ENCODE results near the gene FUBP1. TPM values are rescaled to one million over a fixed set of nuclear protein-coding genes. Genes with fewer than 3 reads are reported as not detected.

The FUBP1 gene
- total and polyA plus RNA-seq, 2 of the 8 experiments (the other 6 are each of a cell fraction or from before 2014, with no cell fraction given) = 184 to 201 TPM

DNA sequence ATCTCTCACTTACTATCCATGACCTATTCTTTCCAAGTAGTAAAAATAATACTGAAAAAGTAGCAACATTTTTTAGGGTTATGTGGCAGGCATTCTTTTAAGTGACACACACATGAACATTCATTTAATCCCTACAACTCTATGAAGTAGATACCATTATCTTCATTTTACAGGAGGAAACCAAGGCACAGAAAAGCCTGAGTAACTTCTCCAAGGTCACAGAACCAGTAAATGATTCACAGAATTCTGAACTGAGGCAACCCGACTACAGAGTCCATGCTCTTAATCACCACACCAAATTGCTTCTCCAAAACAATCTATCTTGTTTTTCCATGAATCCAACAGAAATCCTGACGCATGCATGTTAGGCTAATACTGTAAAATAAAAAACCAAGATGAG, 17.5 kb downstream of the FUBP1 start:
- H4K91ac ChIP-seq (replicated peaks; ENCODE audit: insufficient read length, low read length) = no peak overlapping the region
- no peaks in the 10 kb centered on the region for H3K23me2 ChIP-seq (ENCODE audit: low read depth, low read length)
- H2BK12ac ChIP-seq (ENCODE audit: low read depth, low read length) = no peak overlapping the region
- H3K56ac ChIP-seq (replicated peaks; ENCODE audit: insufficient read length, low read depth, low read length) = no peak overlapping the region
- H3K27me3 ChIP-seq (replicated peaks in 1 of 4; ENCODE audit: control insufficient read depth in 3 of 4, extremely low read depth in 1 of 4, insufficient read depth in 3 of 4, low read length in 3 of 4) = no peaks in the 10 kb centered on the region
- no peak overlapping the region for H2BK120ac ChIP-seq (replicated peaks; ENCODE audit: low read depth, low read length)
- POLR2A ChIA-PET (ENCODE audit: partially characterized antibody) = no interaction called here
- peaks cover 3% of the 10 kb centered on the region; the same call in 1 of the 2 replicates for H3K79me1 ChIP-seq (ENCODE audit: low read depth, low read length)
- H2BK5ac ChIP-seq (ENCODE audit: low read depth, low read length) = no peak overlapping the region
- no peak overlapping the region for H2AK5ac ChIP-seq (ENCODE audit: low read depth, low read length)
- no peak overlapping the region for H3K4ac ChIP-seq (replicated peaks; ENCODE audit: insufficient read length, low read depth, low read length)
- H2BK15ac ChIP-seq (ENCODE audit: low read length) = no peak overlapping the region
- H3K4me3 ChIP-seq (ENCODE audit: extremely low read depth in 1 of 4, insufficient read depth in 2 of 4, low read depth in 3 of 4, low read length in 4 of 4) = no peak overlapping the region
- no peaks in the 10 kb centered on the region for H3K4me1 ChIP-seq (replicated peaks in 1 of 4; ENCODE audit: control insufficient read depth in 3 of 4, insufficient read depth in 4 of 4, low read length in 3 of 4)
- H4K5ac ChIP-seq (ENCODE audit: insufficient read length, low read depth, low read length) = no peak overlapping the region
- H3K4me2 ChIP-seq (ENCODE audit: insufficient read depth in 1 of 2, low read depth in 2 of 2, low read length in 2 of 2) = no peak overlapping the region
- H3K23ac ChIP-seq (ENCODE audit: insufficient read length) = no peak overlapping the region
- H3K18ac ChIP-seq (ENCODE audit: extremely low read depth, low read length) = no peak overlapping the region
- H3K27ac ChIP-seq (ENCODE audit: low read depth, low read length) = no peak overlapping the region
- peaks cover 10 to 13% of the 10 kb centered on the region in 2 experiments for H4K20me1 ChIP-seq (replicated peaks in 1 of 2; ENCODE audit: control insufficient read depth in 1 of 2, insufficient read depth in 2 of 2, low read length in 2 of 2)
- H3K36me3 ChIP-seq (ENCODE audit: control insufficient read depth in 2 of 4, insufficient read depth in 4 of 4, low read length in 3 of 4) = peaks cover 54 to 100% (median 91%) of the 10 kb centered on the region in 4 experiments
- FAIRE-seq = no peak
- no peak overlapping the region for H3K14ac ChIP-seq (ENCODE audit: insufficient read length)
- no peak overlapping the region for H4K8ac ChIP-seq (ENCODE audit: extremely low read depth, insufficient read depth, low read length)
- peaks cover 6 to 43% of the 10 kb centered on the region in 2 experiments; a peak in 3 of 4 replicates for H3K79me2 ChIP-seq (ENCODE audit: control insufficient read depth in 1 of 2, insufficient read depth in 2 of 2, low read length in 2 of 2)
- 95% methylated on average over 2 of the region's 2 CpGs; no CpG with 5 or more reads in 1 of the 2 experiments for WGBS, 2 experiments (ENCODE audit: extremely low coverage in 1 of 2, insufficient coverage in 1 of 2, insufficient read length in 1 of 2, insufficient replicate concordance in 2 of 2, low coverage in 1 of 2, low lambda C conversion rate in 2 of 2, missing lambda C conversion rate in 1 of 2)
- H3K9me3 ChIP-seq (ENCODE audit: insufficient read depth in 2 of 2, low read depth in 1 of 2, low read length in 1 of 2) = no peaks in the 10 kb centered on the region
- CTCF ChIA-PET (ENCODE audit: partially characterized antibody) = no interaction called here
- H2BK20ac ChIP-seq (ENCODE audit: low read length) = no peak overlapping the region
- DNase-seq (ENCODE audit: low read depth in 1 of 2, low spot score in 2 of 2) = no peak
- no peak overlapping the region for H3K9ac ChIP-seq (replicated peaks in 1 of 4; ENCODE audit: extremely low read depth in 1 of 4, low read depth in 3 of 4, low read length in 3 of 4)
- no peak overlapping the region for H2AFZ ChIP-seq (ENCODE audit: low read length)
- no peak for TF ChIP-seq PHF8 (conservative IDR thresholded peaks at IDR 0.05; ENCODE audit: low read depth, low read length)
- TF ChIP-seq RNF2 (IDR thresholded peaks at IDR 0.05; ENCODE audit: borderline replicate concordance, low read depth, low read length, missing control alignments, poor library complexity, severe bottlenecking) = no peak
- no peak for TF ChIP-seq SRF (IDR thresholded peaks at IDR 0.05; ENCODE audit: low read depth, low read length)
- no peak for TF ChIP-seq RXRA (IDR thresholded peaks at IDR 0.05; ENCODE audit: insufficient read depth, low read depth, low read length)
- TF ChIP-seq SIRT6 (IDR thresholded peaks at IDR 0.05; ENCODE audit: low read length) = no peak
- no peak for TF ChIP-seq YY1 (IDR thresholded peaks at IDR 0.05; ENCODE audit: low read depth, low read length)
- TF ChIP-seq NANOG (IDR thresholded peaks at IDR 0.05; ENCODE audit: insufficient read depth, low read depth, low read length, poor library complexity, severe bottlenecking) = no peak
- TF ChIP-seq CTBP2 (IDR thresholded peaks at IDR 0.05; ENCODE audit: borderline replicate concordance, insufficient read depth, insufficient read length, low read length) = no peak
- TF ChIP-seq TBP (IDR thresholded peaks at IDR 0.05; ENCODE audit: low read depth, low read length) = no peak
- TF ChIP-seq BCL11A (IDR thresholded peaks at IDR 0.05; ENCODE audit: low read depth in 2 of 2, low read length in 2 of 2) = no peak
- TF ChIP-seq POLR2A (IDR thresholded peaks at IDR 0.05; ENCODE audit: control extremely low read depth in 1 of 2, low read depth in 2 of 2, low read length in 2 of 2) = no peak
- TF ChIP-seq ASH2L (IDR thresholded peaks at IDR 0.05; ENCODE audit: low read length) = no peak
- no peak for TF ChIP-seq EP300 (IDR thresholded peaks at IDR 0.05; ENCODE audit: borderline replicate concordance in 1 of 2, low read depth in 2 of 2, low read length in 2 of 2)
- TF ChIP-seq CBX8 (IDR thresholded peaks at IDR 0.05; ENCODE audit: borderline replicate concordance, low read depth, low read length) = no peak
- no peak for TF ChIP-seq NRF1 (IDR thresholded peaks at IDR 0.05; ENCODE audit: low read depth, low read length)

Data from H1 (cell line).